ENCODE results near the gene MAGEA9B.
"Not testable (repeated sequence)": the region's sequence is repeated elsewhere in the genome, so short reads cannot be mapped to it uniquely, and the experiment has no call there.

The MAGEA9B gene

GRCh38 chrX:149534926-149535602 is 52.2 kb downstream of the MAGEA9B start:
- not testable (repeated sequence) for DNase-seq (ENCODE audit: low read depth)

GRCh38 chrX:149533999-149534398 is 53.3 kb downstream of the MAGEA9B start:
- DNase-seq (ENCODE audit: low read depth), result not testable (repeated sequence)

- not testable (repeated sequence) for DNase-seq (ENCODE audit: low read depth)
Measured at GRCh38 chrX:149532868-149533267, 54.4 kb downstream of the MAGEA9B start.
